Central memory CD4-positive, alpha-beta T cell (primary cell): ENCODE data around the gene VAV3.

Source experiments
- DNase-seq: peaks from one replicate; pipeline ENCODE4 v3.0.0; 2022

VAV3 gene

DNA sequence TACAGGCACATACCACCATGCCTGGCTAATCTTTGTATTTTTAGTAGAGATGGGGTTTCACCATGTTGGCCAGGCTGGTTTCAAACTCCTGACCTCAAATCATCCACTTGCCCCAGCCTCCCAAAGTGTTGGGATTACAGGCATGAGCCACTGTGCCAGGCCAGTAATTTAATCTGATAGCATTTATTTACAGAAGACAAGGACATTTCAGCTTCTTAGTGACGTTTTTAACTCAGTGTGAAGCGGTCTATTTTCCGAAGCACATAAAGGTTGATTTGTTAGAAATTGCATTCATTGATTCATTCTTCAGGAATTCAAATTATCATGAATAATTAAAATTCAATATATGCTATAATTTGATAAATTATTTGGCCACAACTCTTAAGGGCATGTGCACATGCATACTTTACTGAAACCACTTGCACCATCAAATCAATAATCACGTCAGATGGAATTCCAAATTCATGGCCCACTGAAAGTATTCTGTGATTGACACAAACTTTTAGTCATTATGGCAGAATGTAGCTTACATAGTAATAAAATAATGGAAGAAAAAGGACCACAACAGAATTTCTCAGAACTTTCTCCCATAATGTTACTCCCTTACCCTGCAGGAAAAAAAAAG lies 339.5 kb downstream of the VAV3 start:
- no peak for DNase-seq

DNA sequence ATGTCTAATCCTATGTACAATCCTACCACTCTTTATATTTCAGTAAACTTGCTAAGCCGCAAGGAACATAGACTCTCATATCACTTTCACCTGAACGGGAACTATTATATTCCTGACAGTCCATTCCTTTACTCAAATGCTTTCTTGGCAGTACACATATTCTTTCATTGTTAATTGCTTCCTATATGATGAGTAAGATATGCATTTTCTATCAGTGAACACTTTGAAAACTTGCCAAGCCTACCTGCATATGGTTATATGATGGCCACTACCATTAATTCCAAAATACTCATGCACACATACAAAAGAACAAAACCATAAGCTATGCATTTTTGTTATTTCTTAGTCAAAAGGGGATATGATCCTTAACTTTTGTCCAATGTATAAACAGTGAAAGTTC lies 341.5 kb downstream of the VAV3 start:
- DNase-seq: no peak

DNA sequence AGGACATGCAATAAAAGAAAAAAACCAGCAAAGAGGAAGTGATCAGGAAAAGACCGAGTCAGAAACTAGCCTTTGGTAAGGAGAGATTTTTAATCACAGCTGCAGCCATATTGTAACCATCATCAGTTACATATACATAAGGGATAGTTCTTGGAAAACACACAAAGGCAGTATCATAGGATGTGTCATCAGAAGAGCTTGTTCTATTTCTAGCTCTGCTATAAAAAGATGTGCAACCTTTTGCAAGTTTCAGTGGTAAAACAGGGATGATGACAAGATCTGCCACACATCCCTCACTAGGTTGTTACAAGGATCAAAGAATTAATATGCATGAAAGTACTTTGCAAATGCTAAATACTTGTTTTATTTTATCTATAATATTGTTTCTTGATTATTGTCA lies 342.0 kb downstream of the VAV3 start:
- DNase-seq: no peak

DNA sequence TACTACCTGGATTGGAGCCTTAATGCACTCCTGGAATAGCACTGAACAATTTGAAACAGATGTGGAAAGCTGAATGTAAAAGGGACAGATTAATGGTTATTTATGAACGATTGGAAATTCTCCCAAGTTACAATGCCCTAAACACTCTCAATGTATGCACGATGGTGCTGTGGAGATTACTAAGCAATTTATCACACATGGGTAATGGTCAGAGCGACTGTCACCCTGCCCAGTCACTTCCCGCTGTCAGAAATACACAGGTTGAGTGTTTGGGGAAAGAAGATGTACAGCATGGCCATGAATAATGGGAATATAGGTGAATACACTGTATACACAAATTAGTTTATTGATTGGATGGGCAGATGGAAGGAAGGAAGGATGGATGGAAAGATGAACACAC lies 342.4 kb downstream of the VAV3 start:
- DNase-seq: no peak

DNA sequence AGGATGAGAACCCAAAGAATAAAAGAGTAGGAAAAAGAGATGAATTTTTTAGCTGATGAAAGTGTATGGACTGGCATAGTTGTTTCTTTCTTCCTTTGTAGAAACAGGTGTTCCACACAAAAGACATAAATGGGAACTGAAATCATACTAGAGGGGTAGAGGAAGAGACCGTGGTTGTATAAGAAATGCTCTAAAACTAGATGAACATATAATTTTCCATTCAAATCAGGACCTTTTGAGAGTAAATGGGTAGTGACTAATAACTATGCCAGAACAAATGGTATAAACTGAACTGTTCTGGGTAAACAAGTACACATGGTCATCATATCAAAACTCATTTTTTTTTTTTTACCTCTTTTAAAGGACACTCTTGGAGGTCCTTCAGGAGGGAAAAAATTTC lies 344.2 kb downstream of the VAV3 start:
- no peak for DNase-seq

DNA sequence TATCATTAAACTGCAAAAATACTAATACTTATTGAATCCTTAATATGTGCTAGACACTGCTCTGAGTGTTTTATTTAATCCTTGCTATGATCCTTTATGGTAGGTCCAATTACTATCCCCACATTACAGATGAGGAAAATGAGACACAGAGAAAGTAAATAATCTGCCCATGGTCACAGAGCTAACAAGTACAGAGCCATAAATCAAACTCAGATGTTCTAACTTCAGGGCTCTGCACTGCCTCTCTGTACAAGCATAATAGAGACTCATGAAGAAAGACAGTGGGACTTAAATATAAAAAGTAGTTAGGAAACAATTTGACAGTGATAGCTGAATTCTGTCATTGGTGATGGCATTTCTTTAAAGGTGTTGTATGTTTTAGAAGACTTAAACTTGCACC lies 346.4 kb downstream of the VAV3 start:
- no peak for DNase-seq

DNA sequence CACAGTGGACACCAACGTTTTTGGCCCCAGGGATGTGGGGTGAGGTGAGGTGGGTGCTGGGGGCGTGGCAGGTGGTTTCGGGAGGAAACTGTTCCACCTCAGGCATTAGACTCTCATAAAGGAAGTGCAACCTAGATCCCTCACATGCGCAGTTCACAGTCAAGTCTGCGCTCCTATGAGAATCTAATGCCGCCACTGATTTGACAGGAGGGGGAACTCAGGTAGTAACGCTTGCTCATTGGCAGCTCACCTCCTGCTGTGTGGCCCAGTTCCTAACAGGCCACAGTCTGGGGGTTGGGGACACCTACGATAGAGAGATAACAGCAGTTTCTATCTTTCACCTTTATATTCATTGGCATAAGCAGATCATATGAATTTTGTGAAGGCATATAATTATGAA lies 347.1 kb downstream of the VAV3 start:
- no peak for DNase-seq

DNA sequence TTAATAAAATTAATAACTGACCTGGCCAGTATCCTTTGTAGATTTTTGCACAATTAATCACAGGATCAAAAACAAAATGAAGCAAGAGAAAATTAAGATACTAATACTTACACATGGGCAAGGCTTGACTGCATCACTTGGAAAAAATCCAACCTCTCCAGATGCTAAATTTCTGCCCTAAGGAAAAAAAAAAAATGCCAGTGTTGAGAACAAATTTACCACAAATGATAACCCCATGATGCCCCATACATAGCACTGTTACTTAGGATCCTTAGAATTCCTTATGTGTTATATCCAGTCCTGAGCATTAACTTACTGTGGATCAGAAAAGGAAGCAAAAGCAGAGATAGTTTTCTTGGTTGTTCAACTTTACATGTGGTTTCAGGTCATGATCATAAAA lies 347.5 kb downstream of the VAV3 start:
- DNase-seq: no peak

DNA sequence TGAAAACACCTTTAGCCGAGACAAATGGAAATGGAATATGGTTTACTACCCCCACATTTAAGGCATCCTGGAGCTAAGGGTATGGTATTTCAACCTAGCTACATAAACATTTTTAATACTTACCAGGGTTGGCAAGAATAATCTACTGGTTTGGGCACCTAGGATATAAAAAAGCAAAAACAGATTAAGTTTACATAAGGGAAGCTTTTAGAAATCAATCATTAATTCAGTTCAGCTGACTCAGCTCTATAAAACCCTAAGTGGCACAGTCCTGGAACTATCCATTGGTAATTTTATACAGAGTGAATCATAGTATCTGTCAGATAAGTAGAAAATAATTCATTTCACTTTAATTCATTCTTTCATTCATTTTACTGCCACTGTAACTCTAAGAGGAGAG lies 355.2 kb downstream of the VAV3 start:
- DNase-seq: no peak

DNA sequence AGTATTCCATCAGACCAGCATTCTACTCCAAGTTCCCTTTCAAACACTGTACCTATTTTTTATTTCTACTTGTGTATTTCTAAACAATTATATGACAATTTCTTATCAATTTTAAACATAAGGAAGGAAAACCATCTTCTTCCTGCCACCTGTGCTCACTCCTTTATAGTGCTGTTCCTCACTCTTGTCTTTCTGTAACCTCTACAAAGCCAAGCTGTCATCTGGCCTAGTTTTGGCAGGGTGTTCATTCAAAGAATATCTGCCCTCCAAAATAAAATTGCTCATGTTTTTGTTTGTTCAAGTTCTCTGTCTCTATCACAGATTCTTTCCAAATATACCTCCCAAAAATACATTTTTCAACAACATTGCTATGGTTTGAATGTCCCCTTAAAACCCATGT lies 360.2 kb downstream of the VAV3 start:
- DNase-seq: no peak

DNA sequence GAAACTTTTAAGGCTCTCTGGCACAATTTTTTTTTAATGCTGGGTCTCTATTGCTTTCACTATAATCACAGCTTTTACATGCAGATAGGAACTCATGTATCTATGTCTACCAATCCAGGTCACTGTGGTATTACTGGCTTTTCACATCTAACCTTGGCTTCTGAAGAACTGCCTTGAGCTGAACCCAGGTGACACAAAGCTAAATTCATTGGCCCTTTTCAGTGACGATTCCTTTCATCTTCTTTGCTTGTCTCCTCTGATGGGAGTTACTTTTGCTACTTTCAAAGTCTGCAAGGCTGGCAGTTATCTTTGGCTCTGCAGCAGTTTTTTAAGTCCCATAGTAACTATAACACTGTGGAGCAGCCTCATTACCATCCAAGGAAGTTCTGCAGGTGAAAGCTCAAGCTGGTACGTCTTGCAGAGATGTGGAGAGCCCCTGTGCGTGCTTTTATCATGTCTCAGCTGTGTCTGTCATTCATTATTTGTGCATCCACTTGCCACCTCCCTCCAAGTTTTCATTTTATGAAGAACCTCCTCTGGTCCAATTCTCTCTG lies 364.3 kb downstream of the VAV3 start:
- no peak for DNase-seq

DNA sequence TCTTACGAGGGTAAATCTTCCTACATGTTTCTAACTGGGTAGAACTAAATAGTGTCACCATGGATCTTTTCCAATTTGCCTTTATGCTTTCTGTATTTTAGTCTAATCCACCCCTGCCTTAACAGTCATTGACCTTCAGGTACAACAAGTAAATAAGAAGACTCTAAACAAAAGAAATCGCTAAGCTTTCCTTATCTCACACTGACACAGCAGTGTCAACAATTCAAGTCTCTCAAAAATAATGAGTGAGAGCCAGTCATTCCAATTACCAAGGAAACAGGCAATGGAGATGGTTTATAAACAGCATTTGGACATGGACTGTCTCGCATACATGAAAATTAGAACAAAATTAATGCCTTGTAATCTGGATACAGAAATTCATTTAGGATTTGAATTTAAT lies 365.8 kb downstream of the VAV3 start:
- DNase-seq: no peak

DNA sequence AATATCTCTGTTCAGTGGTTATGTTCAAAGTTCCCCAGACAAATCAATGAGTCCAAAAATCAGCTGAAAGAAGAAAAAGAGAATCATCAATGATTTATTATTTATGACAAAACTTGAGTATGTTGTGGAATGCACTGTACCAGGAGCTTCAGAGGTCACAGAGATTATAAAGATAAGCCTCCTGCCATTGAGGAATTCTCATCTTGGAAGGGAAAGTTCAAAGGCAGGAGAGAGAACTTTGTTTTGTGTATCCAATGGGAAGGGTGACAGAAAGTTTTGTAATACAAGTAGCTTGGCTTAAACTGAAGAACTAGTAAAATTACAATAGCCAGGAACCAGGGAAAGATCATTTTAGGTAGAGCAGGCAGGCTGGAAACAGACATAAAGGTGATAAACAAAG lies 367.7 kb downstream of the VAV3 start:
- DNase-seq: no peak

DNA sequence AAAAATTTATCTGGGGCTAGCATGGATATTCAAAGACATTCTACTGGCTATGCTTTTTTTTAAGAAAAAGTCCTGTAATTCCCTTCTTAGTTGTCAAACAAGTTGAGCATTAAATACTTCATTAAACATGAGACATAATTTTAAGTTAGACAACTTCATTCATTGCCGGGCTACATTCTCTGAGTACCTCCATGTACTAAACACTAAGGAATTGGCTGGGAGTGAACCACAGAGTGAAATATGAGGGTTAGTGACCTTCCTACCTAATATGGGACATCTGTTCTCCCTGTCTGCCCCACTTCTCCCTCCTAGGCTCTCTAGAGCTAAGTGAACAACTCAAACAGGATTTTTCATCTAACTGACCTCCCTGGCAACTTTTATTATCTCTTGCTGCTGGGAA lies 370.4 kb downstream of the VAV3 start:
- no peak for DNase-seq

DNA sequence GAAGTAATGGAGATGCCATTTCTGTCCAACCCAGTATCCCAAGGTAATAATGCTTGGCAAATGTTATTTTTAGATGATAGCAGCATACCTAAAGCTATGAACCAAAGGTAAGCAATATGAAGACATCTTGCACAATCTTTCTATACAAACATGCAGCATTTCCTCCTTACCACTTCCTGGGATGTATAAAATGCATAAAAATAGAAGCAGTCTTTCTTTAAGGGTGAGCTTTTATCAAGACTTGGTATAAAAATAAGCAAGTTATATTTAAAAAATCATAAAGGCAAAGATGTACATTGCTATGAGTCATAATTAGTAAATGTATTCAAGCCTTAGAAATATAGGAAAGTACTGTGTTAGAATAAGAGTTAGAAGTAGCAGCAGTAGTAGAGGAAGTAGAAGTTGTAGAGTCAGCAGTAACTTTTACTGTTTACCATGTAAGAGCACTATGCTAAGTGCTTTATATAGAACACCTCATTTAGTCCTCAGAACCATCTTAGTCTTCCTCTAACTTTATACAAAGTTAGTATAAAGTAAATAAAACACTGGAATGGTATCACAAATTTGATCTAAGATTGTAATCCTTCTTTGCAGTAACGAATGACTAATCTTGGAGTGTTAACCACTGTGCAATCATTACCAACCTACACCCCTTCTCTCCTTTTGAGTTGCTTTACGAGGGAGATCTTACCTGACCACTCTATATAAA lies 371.3 kb downstream of the VAV3 start:
- DNase-seq: no peak

DNA sequence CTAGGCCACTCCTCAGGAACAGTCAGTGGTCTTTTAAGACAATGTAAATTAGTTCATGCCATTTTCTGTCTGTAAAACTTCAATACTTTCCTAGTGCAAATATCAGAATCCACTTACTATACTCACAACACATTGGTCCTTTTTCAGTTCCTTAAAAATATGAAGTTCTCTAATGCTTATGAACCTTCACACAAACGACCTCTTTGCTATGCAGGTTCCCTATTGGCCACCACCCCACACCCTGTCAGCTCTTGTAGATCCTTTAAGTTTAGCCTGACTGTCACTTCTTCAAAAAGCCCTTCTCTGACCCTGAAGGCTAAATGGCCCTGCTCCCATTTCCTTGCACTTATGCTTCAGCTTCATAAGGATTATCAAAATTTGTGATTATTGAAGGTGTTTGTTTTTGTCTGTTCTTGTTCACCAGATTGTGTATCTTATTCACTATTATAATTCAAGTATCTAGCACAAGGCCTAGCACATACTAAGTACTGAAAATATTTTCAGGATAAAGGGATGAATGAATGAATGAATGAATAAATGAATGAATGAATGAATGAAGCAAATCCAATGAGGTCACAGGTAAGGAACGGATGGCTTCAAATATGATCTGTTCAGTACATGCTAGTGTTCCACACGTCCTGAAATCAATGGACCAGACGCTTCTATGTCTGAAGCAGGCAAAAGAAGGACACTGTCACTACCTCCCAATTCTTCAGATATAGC lies 373.9 kb downstream of the VAV3 start:
- no peak for DNase-seq

DNA sequence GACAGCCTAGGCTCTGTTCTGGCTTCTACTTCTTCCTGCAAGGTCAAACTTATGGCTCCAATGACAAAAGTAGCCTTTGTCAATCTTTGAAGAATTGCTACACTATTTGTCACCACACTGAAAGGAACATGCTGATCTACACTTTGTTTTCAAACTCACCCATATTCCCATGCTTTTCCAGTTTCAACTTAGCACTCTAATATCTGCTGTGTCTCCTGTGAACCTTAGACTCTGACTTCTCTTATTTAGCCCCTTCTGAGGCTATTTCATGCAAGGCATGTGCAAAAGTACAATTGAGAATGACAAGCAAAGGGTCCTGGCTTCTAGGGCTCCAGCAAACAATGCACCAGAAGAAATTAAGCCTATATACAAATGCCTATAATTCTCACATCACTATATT lies 374.9 kb downstream of the VAV3 start:
- no peak for DNase-seq

DNA sequence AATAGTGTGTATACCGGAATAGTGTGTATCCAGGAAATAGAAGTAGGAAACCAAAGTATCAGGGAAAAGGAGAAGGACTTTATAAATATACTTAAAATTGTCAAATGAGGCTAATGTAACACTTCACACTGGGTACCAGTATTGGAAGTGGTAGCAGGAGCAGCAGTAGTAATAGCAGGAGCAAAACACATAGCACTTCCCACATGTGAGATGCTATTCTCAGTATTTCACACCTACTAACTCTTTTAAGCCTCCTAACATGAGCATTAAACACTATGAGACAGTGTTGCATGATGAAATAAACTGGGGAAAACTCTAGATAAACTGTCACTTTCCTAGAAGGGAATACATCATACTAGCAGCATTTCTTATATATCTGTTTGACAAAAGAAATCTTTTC lies 376.7 kb downstream of the VAV3 start:
- no peak for DNase-seq

DNA sequence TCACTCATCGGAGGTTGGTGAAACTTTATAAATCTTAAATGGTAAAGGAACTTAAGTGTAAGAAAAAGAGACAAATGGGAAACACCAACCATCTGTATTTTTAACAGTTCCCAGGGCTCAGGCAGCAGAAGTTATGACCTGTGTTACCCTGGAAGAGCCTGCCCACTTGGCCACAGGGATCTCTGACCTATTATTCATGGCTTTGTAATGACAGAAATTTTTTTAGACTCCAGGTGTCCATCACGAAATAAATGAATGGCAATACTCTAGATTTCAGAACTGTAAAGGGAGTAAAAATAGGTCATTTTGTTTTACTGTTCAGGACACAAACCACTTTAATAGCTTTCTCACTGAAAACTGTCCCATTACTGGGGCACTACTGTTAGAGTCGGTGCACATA lies 389.8 kb downstream of the VAV3 start:
- no peak for DNase-seq

DNA sequence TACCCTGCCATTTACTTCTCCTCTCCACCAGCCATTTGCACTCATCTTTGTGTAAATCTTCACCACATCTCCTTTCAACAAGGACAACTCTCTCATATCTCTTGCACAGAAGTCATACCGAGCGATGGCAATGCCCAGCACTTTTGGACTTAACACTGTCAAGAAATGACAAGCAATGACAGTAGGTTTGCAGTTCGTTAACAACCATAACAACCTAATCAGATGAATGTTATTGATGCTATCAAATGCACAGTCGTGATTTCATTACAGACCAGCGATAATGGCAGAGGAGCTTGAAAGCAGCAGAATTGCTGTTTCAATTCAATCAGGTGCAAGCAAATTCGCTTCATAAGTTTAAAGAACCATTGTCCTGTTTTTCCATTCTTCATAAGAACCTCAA lies 390.9 kb downstream of the VAV3 start:
- DNase-seq: no peak

DNA sequence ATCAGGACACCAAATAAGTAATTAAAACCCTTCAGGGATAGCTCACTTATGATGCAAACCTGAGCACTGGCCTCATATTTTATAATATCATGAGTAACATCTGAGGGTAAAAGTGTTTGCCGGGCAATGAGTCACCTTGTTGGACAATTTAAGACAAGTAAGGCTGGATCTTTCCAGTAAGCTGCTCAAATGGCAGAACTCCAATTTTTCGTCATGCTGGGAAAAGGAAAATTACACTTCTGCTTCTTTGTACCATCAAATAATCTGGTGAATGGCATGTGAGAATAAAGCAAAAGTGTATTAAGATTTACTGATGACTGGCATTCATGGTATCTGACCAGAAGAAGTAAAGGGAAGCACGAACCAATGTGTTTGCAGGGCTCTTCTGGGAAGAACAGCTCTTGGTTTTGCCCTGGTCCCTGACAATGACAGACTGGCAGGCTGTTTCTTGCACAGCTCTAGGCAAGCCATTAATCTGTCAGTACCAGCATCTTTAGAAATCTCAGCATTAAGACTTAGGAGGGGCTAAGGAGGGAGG lies 392.2 kb downstream of the VAV3 start:
- DNase-seq: no peak

DNA sequence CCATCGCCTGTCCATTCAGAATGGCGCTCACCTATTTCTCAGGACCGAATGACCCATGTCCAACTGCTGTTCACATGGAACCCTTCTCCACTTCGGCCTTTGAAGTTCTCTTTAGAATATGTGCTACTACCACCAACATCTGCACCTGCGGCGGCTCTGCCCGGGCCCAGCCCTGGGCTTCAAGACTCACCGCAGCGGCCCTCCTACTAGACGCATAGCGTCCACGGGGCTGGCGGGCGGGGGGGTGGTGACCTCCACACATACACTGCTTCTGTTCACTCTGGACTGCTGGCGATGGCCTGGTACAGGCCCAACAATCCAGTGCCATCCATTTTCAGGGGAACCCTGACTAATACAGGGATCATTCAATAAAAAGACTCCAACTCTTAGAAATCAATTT lies 394.2 kb downstream of the VAV3 start:
- DNase-seq: no peak

DNA sequence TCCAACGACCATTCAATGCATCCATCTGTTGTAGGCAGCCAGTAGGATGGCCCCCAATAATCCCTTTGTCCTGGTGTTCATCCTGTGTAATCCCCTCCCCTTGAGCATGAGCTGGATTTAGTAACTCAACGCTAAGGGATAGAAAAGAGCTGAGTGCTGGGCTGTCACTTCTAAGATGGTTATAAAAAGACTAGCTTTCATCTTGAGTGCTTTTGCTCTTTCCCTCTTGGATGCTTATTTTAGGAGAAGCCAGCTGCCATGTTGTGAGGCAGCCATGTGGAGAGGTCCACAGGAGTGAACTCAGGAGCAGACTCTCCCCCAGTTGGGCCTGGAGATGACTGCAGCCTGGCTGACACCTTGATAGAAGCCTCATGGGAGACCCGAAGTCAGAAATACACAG lies 401.5 kb downstream of the VAV3 start:
- DNase-seq: no peak

DNA sequence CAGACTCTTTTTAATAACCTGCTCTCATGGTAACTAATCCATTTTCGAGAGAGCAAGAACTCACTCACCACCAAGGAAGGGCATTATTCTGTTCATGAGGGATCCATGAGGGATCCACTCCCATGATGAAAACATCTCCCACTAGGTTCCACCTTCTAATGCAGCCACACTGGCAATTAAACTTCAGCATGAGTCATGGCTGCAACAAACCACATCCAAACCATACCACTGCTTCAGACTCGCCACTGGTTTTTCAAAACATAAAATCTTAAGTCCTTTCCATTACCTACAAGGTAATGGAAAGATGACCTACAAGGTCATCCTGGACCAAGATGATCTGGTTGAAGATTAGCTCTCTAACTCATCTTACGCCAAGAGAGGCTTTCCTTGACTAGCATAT lies 405.1 kb downstream of the VAV3 start:
- no peak for DNase-seq
